Renal pelvis (tissue), 4 donors: ENCODE measurements around the gene SPAG6. TPM values are rescaled to one million over a fixed set of nuclear protein-coding genes. Genes with fewer than 3 reads are reported as not detected.
A peak's percentile ranks its signal among the peaks of the same experiment; 100 is the strongest.

Experiments
- DNase-seq: peaks from one replicate; pipeline ENCODE4 v3.0.0-alpha.2; 2013
- polyA plus RNA-seq, 3 donors: library from polyadenylated mRNA; unstranded; fragments of 120-200 nt; gene quantifications; one replicate each; pipeline ENCODE4 v1.2.1, GENCODE V29; 2013; ENCODE audit not compliant: insufficient read length in 3 of 3

The SPAG6 gene
- polyA plus RNA-seq, 3 donors, result 0.88 to 2.2 (median 1.1) TPM

DNA sequence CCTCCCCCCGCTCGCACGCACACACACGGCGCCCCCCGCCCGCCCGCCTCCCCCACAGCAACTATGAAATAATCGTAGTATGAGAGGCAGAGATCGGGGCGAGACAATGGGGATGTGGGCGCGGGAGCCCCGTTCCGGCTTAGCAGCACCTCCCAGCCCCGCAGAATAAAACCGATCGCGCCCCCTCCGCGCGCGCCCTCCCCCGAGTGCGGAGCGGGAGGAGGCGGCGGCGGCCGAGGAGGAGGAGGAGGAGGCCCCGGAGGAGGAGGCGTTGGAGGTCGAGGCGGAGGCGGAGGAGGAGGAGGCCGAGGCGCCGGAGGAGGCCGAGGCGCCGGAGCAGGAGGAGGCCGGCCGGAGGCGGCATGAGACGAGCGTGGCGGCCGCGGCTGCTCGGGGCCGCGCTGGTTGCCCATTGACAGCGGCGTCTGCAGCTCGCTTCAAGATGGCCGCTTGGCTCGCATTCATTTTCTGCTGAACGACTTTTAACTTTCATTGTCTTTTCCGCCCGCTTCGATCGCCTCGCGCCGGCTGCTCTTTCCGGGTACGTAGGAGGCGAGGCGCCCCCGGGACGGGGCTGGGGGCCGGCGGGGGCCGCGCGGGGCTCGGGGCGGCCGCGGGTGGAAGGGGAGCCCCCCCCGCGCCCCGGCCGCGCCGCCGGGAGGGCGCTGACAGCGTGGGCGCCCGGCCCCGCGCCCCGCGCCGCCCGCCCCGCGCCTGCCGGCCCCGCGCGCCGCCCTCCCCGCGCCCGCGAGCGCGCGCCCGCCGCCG, 24.0 kb upstream of the SPAG6 start:
- no peak for DNase-seq

DNA sequence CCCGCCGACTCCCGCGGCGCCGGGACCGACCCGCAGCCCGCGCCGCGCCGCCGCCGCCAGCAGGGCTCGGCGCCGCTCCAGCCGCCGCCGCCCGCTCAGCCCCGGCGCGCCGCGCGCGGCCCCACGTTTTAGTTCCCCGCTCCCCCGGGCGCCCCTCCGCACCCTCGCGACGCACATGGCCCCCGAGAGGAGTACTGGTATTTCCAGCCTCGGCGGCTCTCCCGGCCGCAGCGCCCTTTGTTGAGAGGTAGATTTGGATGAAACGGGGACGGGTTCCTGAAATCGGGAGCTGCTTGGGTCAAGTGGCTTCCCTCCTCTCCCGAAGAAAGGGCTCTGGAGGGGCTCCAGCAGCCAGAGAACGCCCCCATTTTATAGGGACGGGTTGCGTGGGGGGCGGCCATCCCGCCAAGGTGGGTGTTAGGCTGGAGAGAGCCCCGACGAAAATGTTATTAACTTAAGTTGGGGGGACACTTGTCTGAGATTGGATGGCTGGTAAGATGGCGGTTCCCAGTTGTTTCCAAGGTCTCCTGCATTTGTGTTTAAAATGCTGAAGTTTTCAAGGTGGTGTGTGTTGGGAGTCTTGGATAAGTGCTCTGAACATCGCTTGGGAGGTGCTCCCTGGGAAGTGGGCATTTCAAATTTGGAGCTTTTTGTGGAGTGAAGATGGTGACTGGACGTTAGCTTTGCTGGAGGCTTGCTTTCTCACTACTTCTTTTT, 23.2 kb upstream of the SPAG6 start:
- no peak for DNase-seq

DNA sequence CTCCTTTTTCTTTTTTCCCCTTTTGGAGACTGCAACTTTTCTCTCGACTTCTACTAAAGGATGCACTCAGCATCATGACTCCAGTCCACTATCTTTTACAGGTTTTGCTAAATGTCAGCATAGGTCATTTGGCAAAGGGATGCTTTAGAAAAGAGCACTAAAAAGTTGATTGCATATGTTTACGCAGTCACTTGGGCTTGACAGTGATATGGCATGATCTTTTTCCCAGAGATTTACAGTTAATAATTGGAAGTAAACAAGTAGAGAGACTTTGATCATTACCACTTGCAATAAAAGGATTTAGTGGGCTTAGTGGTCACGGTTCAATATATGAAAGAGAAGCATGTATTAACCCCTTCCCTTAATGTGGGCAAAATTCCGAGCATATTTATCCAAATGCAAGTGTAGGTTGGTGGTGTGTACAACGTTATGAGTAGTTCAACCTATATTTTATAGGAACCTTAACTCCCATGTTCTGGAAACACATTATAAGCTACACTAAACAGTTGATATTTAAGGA, 22.6 kb upstream of the SPAG6 start:
- DNase-seq, result no peak

DNA sequence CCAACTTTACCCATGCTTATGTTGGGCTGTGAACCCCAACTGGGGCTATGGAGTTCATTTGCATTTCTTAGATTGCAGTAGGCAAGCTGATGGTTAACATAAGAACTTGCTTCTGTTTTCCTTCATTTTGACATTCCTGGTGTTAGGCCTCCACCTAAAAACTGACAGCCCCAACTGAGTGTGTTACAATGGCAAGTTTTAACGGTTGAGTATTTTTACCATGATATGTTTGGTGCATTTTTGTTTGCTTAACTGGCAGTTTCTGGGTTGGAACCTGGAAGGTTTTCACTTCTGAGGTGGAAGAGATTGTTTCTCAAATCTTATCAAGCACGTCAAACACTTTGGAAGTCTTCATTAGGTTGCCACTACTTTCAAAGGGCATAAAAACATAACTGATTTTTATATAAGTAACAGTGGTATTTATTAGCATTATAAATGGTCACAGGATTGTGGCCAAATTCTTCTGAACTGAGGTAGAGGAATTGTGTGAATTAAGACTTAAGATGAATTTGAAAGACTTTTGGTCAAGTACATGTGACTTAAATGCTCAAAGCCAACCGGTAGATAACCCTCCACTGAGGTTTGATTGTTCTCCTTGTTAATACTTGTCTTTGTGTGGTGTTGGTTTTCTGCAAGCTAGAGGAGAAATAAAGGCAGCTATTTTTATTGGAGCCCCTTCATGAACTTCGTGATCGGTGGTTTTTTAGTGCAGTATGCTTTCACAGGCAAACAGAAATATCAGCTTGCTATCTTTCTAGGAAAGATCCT, 21.6 kb upstream of the SPAG6 start:
- no peak for DNase-seq

DNA sequence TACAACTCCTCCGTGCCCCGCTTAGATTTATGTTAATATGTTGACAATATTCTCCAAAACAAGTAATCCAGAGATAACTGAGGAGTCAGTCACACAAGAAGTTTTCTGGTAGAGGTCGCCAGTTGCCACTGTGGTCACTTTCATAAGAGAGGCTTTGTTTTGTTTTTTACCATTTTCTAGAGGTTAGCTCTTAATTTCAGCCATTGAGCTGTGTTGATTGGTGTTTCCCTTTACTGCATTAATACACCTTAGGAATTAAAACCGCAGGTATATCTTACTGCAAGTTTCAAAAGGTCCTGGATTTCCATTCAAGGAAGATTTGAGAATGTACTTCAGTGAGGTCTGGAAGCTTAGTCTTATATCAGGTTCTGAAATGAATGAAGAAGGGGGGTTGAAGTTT, 20.9 kb upstream of the SPAG6 start:
- DNase-seq, result no peak

DNA sequence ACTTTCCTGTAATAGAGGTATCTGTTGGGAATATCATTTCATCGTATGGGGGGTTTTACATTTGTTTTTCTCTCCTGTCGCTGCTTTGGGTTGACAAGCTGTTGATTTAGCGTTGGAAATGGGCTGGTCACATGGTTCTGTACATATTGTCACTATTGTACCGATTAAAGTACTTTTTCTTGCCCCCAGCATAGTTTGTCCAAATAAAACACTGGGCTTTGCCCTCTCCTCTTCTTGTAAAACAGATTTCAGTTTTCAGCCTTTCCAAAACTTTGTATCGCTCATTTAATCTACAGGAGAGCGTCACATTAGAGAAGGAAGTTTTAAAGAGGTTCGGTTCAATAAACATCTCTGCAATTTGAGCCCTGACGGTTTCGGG, 20.4 kb upstream of the SPAG6 start:
- DNase-seq, result no peak

DNA sequence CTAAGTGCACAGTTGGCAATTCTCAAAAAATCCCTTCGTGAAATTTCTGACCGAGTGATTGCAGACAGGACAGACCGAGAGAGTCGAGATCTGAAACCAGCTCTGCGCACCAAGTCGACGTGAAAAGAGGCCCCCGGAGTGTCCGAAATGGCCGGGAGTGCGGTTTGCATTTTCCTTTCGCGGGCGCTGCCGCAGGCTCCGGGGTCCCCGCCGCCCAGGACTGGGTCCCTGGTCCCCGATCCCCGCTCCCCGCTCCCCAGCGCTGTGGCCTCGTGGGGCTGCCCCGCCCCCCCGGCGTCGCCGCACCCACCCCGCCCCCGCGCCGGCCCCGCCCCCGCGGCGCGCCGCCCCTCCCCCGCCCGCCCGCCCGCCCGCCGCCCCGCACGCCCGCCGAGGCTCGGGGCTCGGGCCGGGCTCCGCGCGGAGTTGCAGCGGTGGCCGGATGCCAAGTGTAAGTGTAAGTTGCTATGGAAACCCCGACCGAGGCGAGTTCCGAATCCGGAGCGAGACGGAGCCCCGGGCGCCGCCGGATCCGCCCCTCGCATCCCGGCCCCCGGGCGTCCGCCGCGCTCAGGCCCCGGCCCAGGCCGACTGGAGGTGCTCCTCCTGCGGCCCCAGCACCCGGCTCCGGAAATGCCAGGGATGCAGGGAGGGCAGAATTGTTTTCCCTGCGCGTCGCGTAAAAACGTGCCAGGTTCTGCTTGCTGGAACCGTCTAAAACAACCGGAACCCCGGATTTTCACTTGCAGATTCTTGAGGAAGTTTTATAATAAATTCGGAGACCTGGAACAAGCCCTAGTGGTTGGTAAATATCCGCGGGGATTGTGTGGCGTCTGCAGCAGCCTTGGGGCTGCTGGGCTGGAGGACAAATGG, 19.8 kb upstream of the SPAG6 start:
- peak; percentile 81 for DNase-seq

DNA sequence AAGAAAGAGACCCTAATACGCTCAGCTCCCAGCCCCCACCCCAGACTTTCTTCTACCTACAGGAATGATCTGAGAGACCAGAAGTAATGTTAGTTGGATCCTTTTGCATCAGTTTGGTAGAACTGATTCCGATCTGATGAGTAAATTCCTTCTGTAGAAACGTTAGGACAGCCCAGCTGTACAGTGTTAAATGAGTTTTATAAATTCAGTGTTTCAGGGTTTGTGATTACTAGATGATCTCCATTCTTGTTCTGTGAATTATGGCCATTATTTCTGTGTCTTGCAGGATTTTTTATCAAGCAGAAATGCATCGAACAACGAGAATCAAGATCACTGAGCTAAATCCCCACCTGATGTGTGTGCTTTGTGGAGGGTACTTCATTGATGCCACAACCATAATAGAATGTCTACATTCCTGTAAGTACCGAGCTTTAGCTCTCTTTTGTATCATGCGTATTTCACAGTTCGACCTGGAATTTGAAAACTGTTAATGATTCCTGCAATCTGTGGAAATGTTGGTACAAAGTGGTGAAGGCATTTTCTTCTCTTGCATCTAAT, 19.1 kb upstream of the SPAG6 start:
- DNase-seq, result no peak

DNA sequence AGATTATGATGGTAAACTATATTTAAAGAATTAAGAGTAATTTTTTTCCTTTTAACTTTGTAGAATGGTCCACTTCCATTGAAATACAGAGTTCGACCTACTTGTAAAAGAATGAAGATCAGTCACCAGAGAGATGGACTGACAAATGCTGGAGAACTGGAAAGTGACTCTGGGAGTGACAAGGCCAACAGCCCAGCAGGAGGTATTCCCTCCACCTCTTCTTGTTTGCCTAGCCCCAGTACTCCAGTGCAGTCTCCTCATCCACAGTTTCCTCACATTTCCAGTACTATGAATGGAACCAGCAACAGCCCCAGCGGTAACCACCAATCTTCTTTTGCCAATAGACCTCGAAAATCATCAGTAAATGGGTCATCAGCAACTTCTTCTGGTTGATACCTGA, 16.1 kb upstream of the SPAG6 start:
- DNase-seq, result no peak

DNA sequence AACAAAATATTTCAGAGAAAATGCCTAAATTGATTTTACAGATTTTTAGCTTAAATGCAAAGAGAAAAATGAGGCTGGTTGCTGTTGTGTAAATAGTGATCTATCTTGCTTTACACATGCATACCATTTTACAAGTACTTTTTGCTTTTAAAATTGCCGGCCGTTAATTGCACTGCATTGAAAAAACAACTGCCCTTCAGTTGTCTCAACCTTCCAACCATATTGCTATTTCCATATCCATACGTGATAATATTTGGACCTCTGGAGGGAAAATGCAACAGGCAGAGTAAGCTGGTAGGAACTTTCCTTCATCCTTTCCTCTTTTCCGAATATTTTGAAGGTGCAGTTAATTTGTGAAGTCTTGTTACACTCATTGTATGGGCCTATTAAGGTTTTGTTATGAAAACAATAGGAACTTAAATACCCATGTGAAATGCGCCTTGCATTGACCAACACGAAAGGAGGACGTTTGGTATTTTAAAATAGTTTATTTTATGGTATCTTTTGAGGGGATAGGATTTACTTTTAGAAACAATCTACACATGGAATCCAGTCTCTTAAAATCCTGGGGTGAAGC, 13.1 kb upstream of the SPAG6 start:
- DNase-seq, result no peak

DNA sequence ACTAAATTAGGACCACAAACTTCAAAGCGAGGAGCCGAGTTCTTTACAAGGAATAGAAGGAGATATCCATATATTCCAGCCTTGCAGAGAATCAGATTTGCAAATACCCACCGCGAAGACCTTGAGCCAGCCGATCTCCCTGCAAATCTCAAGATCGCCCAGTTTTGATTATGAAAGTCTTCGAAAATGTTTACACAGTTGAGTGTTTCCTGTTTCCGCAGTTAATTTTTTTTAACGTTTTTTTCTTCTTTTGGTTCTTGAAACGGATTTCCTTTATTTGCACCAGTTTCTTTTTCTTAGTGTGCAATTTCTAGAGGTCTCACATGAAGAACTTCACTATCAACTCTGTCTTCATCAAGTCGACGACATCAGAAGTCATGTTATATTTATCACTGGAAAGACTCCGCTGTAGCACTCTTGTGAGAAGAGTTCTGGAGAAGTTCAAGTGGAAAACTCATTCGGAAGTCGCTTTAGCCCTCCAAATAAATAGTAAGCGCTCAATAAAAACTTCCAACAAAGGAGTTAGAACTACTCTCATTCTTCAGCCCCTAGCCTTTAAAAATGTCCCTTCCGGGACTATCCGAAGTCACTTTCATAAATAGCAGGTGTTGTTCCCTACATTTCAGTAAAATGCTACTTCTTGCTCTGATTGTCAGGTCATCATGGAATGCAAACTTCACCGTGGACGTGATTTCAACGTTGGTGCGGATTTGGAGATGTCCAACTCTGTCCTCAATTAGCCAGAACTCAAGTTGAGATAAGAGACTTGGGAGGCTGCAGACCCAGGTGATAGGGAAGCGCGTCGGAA, 11.9 kb upstream of the SPAG6 start:
- DNase-seq, result no peak

DNA sequence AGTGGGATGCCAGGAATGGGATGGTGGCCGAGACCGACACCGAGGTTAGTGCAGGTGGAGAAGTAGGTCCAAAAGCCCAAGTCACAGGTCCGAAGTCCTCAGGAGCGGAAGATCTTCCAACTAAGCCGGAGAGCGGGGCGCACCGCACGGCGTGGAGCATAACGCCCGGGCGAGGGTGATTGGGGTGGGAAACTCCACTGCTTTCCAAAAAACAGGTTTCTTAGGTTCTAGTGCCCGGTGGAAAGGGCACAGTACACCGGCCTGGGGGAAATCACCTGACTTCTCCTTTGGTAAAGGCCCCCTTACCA, 11.4 kb upstream of the SPAG6 start:
- DNase-seq, result no peak

DNA sequence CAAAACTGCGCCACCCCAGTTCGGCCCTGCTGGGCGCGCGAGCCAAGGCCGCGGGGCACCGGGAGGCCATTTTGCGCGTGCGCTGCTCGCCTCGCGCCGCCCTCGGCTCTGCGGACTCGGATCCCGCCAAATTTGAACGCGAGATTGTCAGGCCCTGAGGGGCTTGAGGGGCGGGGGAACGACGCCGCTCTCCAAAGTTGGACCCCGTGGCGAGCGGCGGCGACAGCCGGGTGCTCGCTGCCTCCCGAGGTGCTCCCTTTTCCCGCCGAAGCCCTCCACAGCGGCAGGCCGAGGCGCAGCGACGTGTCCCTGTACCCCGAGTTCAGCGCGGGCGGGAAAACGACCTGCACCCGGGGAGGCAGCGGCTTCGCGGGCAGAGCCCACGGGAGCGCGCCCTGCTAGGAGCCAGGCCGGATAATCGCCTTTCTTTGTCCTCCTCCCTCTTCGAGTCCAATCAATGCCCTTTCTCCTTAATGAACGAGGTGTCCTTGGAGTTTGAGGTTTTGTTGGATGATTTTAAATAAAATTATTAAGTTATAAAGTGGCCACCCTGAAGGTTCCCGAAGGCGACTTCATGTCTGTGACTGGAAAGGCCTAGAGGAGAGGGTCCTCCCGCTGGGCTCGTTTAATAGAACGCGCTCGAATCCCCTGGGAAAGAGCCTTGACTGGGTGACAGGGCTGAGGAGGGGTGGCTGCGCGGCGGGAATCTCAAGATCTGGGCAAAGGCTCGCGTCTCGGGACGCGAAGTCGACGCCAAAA, 10.7 kb upstream of the SPAG6 start:
- DNase-seq, result no peak

DNA sequence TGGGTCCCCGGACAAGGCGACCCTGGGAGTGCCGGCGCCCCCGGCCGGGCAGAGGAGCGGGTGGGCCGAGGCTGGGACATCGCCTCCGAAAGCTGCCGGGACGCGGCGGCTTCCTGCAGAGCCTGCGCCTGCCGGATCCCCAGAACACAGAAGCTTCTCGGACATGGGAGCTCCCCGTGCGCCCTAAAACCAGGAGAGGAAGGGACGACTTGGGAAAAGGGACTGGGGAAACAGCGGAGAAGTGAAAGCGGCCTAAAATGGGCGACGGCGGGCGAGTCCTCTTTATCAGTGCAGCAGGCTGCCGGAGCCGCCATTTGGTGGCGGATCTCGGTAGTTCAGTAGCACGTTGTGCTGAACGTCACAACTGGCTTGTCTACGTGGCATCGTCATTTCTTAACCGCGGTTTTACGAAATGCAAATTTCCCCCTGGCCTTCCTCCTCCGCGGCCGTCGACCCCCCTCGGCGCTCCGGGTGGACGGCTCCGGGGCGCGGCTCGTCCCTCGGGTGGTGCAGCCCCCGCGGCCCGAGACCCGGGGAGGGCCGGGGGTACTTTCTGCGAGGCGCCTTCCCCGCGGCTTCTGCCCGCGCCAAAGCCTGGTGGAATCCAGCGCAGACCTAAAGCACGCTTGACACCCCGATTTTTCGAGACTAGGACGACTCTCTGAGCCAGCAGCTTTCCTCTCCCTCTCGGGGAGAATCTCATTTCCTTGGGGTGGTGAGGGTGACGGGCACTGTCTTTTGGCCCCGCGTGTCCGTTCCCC, 9.9 kb upstream of the SPAG6 start:
- no peak for DNase-seq

DNA sequence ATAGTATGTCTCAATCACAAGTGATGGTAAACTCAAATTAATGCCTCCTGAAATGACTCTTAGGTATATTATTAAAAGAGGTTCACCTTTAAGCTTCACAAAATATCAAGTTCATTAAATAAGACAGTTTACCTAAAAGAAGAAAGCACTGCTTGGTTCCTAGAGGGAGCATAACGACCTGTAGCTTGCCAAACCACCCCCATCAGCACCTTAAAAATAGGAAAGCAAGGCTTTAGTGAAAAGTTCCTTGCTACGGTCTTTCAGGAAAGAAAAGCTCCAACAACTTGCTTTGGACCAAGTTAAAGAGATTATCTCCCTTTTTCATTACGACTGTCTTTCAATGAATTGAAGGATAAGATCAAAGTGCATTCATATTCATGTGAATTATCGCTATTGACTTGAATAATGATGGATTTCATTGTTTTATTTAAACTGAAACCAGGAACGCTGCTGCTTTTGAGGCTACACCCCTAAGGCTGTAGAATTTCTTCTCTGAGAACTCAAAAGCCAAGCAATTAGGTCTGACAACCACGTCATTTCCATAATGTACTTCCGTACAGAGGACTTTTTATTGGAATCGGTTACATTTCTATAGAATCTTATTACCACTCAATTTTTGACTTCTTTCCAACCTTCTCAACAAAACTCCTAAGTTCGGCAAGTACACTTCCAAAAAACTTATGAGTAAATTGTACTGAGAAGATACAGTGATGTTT, 7.0 kb upstream of the SPAG6 start:
- no peak for DNase-seq

DNA sequence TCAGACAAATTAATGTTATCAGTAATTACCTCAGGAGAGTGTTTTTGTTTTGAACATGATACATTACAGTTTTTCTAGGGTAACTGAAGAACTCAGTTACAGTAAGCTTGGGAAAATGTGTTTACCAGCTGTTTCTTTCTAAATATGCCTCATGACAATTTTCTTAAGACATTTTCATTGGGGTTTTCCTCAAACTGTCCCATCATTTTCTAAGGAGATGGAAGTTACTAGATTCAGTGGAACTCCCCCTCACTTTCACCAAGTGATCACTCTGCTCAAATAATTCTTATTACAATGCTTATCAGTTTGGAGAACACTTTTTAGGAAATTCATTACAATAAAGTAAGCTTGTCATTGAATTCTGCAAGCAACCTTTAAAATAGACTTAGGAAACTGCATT, 6.4 kb upstream of the SPAG6 start:
- DNase-seq, result no peak

DNA sequence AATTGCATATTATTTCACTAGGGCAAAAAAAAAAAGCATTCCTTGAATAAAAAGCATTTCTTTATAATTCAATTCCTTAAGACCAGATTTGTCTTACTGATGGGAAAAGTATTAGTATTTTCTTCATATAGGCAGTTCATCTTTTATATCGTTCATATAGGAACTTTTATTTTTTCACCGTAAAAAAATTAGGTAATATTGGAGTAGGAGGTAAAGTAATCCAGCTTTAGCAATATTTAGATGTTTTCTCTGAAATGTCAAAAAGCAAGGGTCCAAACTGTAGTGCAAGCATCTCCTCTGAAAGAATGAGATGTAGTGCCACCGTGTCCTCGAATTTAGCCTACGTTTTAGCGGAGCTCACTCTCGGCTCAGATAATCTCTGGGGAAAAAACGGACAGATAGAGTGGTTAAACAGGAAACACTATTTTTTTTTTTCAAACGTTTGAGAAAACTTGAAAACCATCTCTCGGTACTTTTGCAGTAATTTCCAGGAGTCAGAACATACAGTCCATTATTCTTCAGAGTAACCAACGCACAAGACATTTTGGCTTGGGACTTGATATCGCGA, 5.5 kb upstream of the SPAG6 start:
- no peak for DNase-seq
